ENCODE results near the gene SENP6.

DNA sequence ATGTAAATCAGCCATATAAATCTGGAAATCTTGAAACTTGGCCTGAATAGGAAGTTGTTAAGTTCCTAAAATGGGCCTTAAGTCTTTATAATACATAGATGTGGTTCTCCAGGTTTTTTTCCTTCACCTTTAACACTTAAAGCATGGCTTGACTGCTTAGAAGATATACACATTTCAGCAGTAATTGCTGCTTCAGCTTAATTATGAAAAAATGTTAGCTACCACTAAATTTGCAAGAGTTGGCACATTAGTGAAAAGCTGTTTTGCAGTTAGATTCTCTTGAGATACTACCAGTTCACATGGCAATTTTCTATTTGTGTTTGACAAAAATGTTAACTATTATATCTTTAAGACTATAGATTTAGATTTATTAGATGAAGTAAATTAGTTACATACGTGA lies 74.7 kb downstream of the SENP6 start:
- TF ChIP-seq, protein P1, sequence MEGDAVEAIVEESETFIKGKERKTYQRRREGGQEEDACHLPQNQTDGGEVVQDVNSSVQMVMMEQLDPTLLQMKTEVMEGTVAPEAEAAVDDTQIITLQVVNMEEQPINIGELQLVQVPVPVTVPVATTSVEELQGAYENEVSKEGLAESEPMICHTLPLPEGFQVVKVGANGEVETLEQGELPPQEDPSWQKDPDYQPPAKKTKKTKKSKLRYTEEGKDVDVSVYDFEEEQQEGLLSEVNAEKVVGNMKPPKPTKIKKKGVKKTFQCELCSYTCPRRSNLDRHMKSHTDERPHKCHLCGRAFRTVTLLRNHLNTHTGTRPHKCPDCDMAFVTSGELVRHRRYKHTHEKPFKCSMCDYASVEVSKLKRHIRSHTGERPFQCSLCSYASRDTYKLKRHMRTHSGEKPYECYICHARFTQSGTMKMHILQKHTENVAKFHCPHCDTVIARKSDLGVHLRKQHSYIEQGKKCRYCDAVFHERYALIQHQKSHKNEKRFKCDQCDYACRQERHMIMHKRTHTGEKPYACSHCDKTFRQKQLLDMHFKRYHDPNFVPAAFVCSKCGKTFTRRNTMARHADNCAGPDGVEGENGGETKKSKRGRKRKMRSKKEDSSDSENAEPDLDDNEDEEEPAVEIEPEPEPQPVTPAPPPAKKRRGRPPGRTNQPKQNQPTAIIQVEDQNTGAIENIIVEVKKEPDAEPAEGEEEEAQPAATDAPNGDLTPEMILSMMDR (IDR thresholded peaks at IDR 0.05), result no peak
- TF ChIP-seq EZH2phosphoT487 (IDR thresholded peaks at IDR 0.05), result no peak
